Trophoblast cell (in vitro differentiated cells and primary cell): ENCODE data around the gene CDH22.

Experiments
- DNase-seq, 2 donors: peaks; one replicate each; pipeline ENCODE4 v3.0.0-alpha.2; 2016
- H2AFZ ChIP-seq: 2 replicates; pipeline ENCODE4 v1.6.1; 2013; ENCODE audit warnings: low read length, moderate library complexity, mild to moderate bottlenecking; ENCODE audit not compliant: insufficient read depth, poor library complexity
- H2AK5ac ChIP-seq: 2 replicates; pipeline ENCODE4 v1.6.1; 2013; ENCODE audit warnings: mild to moderate bottlenecking, low read length
- H2BK120ac ChIP-seq: 2 replicates; pipeline ENCODE4 v1.6.1; 2013; ENCODE audit warnings: low read length, mild to moderate bottlenecking, moderate library complexity; ENCODE audit not compliant: insufficient read depth, poor library complexity
- H2BK12ac ChIP-seq: 2 replicates; pipeline ENCODE4 v1.6.1; 2013; ENCODE audit warnings: mild to moderate bottlenecking, low read length, moderate library complexity
- H2BK5ac ChIP-seq: 2 replicates; pipeline ENCODE4 v1.6.1; 2013; ENCODE audit warnings: low read length, low read depth, moderate library complexity, mild to moderate bottlenecking; ENCODE audit not compliant: poor library complexity
- H3K14ac ChIP-seq: 2 replicates; pipeline ENCODE4 v1.6.1; 2013; ENCODE audit warnings: mild to moderate bottlenecking, low read length
- H3K18ac ChIP-seq: 2 replicates; pipeline ENCODE4 v1.6.1; 2013; ENCODE audit warnings: mild to moderate bottlenecking, low read length
- H3K23ac ChIP-seq: 2 replicates; pipeline ENCODE4 v1.6.1; 2013; ENCODE audit warnings: low read length
- H3K27ac ChIP-seq: 2 replicates; pipeline ENCODE4 v1.5.1; 2013; ENCODE audit warnings: low read depth, mild to moderate bottlenecking, inconsistent platforms, low read length, moderate library complexity
- H3K27me3 ChIP-seq: 2 replicates; pipeline ENCODE4 v1.6.1; 2013; ENCODE audit warnings: inconsistent platforms, mild to moderate bottlenecking, low read length, moderate library complexity; ENCODE audit not compliant: insufficient read depth
- H3K36me3 ChIP-seq, 2 experiments: 1 replicate in 1 of 2; 2 replicates in 1 of 2; pipeline ENCODE4 v1.6.1; 2013; ENCODE audit warnings: low read length in 2 of 2, mild to moderate bottlenecking in 2 of 2, moderate library complexity in 1 of 2; ENCODE audit not compliant: insufficient read depth in 2 of 2, control insufficient read depth in 1 of 2
- H3K4ac ChIP-seq: 2 replicates; pipeline ENCODE4 v1.6.1; 2013; ENCODE audit warnings: low read depth, mild to moderate bottlenecking, low read length, moderate library complexity
- H3K4me1 ChIP-seq, 2 experiments: 1 replicate in 1 of 2; 2 replicates in 1 of 2; pipeline ENCODE4 v1.6.1; 2013; ENCODE audit warnings: low read length in 2 of 2, mild to moderate bottlenecking in 2 of 2, moderate library complexity in 1 of 2; ENCODE audit not compliant: insufficient read depth in 2 of 2, control insufficient read depth in 1 of 2
- H3K4me2 ChIP-seq: 2 replicates; pipeline ENCODE4 v1.6.1; 2013; ENCODE audit warnings: inconsistent platforms, mild to moderate bottlenecking, low read length, moderate library complexity
- H3K4me3 ChIP-seq: 2 replicates; pipeline ENCODE4 v1.5.1; 2013; ENCODE audit warnings: mild to moderate bottlenecking, low read depth, low read length, inconsistent platforms
- H3K79me1 ChIP-seq: one replicate; pipeline ENCODE4 v1.6.1; 2013; ENCODE audit warnings: low read length
- H3K79me2 ChIP-seq: 2 replicates; pipeline ENCODE4 v1.6.1; 2013; ENCODE audit warnings: low read length, mild to moderate bottlenecking; ENCODE audit not compliant: control insufficient read depth, insufficient read depth, poor library complexity
- H3K9ac ChIP-seq: 2 replicates; pipeline ENCODE4 v1.6.1; 2013; ENCODE audit warnings: mild to moderate bottlenecking, low read length
- H3K9me3 ChIP-seq: 2 replicates; pipeline ENCODE4 v1.6.1; 2013; ENCODE audit warnings: low read depth, mild to moderate bottlenecking, control low read depth, inconsistent platforms, low read length; ENCODE audit not compliant: insufficient read depth
- H4K12ac ChIP-seq: 2 replicates; pipeline ENCODE4 v1.6.1; 2013; ENCODE audit warnings: low read depth, mild to moderate bottlenecking, low read length, moderate library complexity
- H4K8ac ChIP-seq: 2 replicates; pipeline ENCODE4 v1.6.1; 2013; ENCODE audit warnings: low read depth, mild to moderate bottlenecking, low read length, moderate library complexity
- H4K91ac ChIP-seq: one replicate; pipeline ENCODE4 v1.6.1; 2013; ENCODE audit warnings: low read depth, mild to moderate bottlenecking, low read length, moderate library complexity
- WGBS: extraction: QIAGEN DNeasy Blood & Tissue Kit; methylation state at CpG from one replicate; pipeline ENCODE4 v1.1.7; 2013; ENCODE audit warnings: missing lambda C conversion rate; ENCODE audit not compliant: insufficient read length, insufficient coverage; ENCODE audit errors: extremely low coverage; 5-methylcytosine and 5-hydroxymethylcytosine counted together

Gene CDH22

GRCh38 chr20:46307999-46308257 is 370 bp downstream of the CDH22 start:
- H3K79me2 ChIP-seq = no peaks in the 10 kb centered on the region
- no peak overlapping the region for H2BK12ac ChIP-seq
- no peak overlapping the region for H3K18ac ChIP-seq
- H3K23ac ChIP-seq = no peak overlapping the region
- peaks cover 64% of the 10 kb centered on the region for H3K27me3 ChIP-seq
- no peak for DNase-seq
- no peak overlapping the region for H3K4ac ChIP-seq
- no peak overlapping the region for H2BK5ac ChIP-seq
- H4K8ac ChIP-seq = no peak overlapping the region
- H4K91ac ChIP-seq = no peak overlapping the region
- H3K9me3 ChIP-seq = peaks cover 9% of the 10 kb centered on the region
- H3K9ac ChIP-seq = no peak overlapping the region
- H3K4me2 ChIP-seq = peak overlapping the region; percentile 93
- H3K36me3 ChIP-seq = no peaks in the 10 kb centered on the region
- H3K14ac ChIP-seq = no peak overlapping the region
- H3K79me1 ChIP-seq = no peaks in the 10 kb centered on the region
- H3K4me1 ChIP-seq = peaks cover 4 to 5% of the 10 kb centered on the region in 2 experiments
- no peak overlapping the region for H2AFZ ChIP-seq
- H3K4me3 ChIP-seq = peak overlapping the region; percentile 61
- no peak overlapping the region for H2AK5ac ChIP-seq
- WGBS = no CpG with 5 or more reads among the region's 35 CpGs
- H2BK120ac ChIP-seq = no peak overlapping the region
- H4K12ac ChIP-seq = no peak overlapping the region
- no peak overlapping the region for H3K27ac ChIP-seq

GRCh38 chr20:46307139-46307998 is 929 bp downstream of the CDH22 start:
- Histone ChIP-seq H4K8ac (no peak overlapping the region), H3K18ac (no peak overlapping the region), H3K27ac (no peak overlapping the region), H2BK5ac (no peak overlapping the region), H2BK12ac (no peak overlapping the region), H3K4ac (no peak overlapping the region), H3K4me3 (no peak overlapping the region), H2BK120ac (no peak overlapping the region), H3K79me2 (no peaks in the 10 kb centered on the region), H3K23ac (no peak overlapping the region), H3K9ac (no peak overlapping the region), H2AK5ac (no peak overlapping the region), H2AFZ (no peak overlapping the region), H4K12ac (no peak overlapping the region), H3K36me3 (no peaks in the 10 kb centered on the region), H3K79me1 (no peaks in the 10 kb centered on the region), H3K9me3 (peaks cover 9% of the 10 kb centered on the region), H3K14ac (no peak overlapping the region), H4K91ac (no peak overlapping the region), H3K4me2 (peak overlapping the region; percentile 93), H3K27me3 (peaks cover 59% of the 10 kb centered on the region), H3K4me1 (peaks cover 4 to 5% of the 10 kb centered on the region in 2 experiments)
- no CpG with 5 or more reads among the region's 90 CpGs for WGBS
- peak in 1 of 2 donors; percentile 12 for DNase-seq

GRCh38 chr20:46306743-46307138 is 1.6 kb downstream of the CDH22 start:
- Histone ChIP-seq H2BK120ac (no peak overlapping the region), H3K36me3 (no peaks in the 10 kb centered on the region), H3K23ac (no peak overlapping the region), H4K8ac (no peak overlapping the region), H3K79me1 (no peaks in the 10 kb centered on the region), H2AK5ac (no peak overlapping the region), H3K4ac (no peak overlapping the region), H3K27me3 (peaks cover 54% of the 10 kb centered on the region), H3K18ac (no peak overlapping the region), H3K4me1 (peaks cover 4 to 5% of the 10 kb centered on the region in 2 experiments), H3K4me2 (no peak overlapping the region), H3K79me2 (no peaks in the 10 kb centered on the region), H3K27ac (no peak overlapping the region), H3K4me3 (no peak overlapping the region), H2BK5ac (no peak overlapping the region), H4K12ac (no peak overlapping the region), H2AFZ (no peak overlapping the region), H2BK12ac (no peak overlapping the region), H3K14ac (no peak overlapping the region), H3K9me3 (peaks cover 5% of the 10 kb centered on the region), H3K9ac (no peak overlapping the region), H4K91ac (no peak overlapping the region)
- no peak for DNase-seq
- no CpG with 5 or more reads among the region's 10 CpGs for WGBS

GRCh38 chr20:46305973-46306360 is 2.3 kb downstream of the CDH22 start:
- Histone ChIP-seq H2AFZ (no peak overlapping the region), H3K18ac (no peak overlapping the region), H3K27ac (no peak overlapping the region), H2BK12ac (no peak overlapping the region), H3K4me3 (no peak overlapping the region), H3K79me1 (no peaks in the 10 kb centered on the region), H4K12ac (no peak overlapping the region), H2AK5ac (no peak overlapping the region), H3K23ac (no peak overlapping the region), H3K9me3 (peaks cover 2% of the 10 kb centered on the region), H3K36me3 (no peaks in the 10 kb centered on the region), H2BK120ac (no peak overlapping the region), H3K14ac (no peak overlapping the region), H4K91ac (no peak overlapping the region), H4K8ac (no peak overlapping the region), H3K4me2 (no peak overlapping the region), H3K79me2 (no peaks in the 10 kb centered on the region), H3K4me1 (peaks cover 4 to 5% of the 10 kb centered on the region in 2 experiments), H3K4ac (no peak overlapping the region), H3K27me3 (peaks cover 46% of the 10 kb centered on the region), H3K9ac (no peak overlapping the region), H2BK5ac (no peak overlapping the region)
- DNase-seq = no peak
- WGBS = no CpG with 5 or more reads among the region's 9 CpGs
